ENCODE measurements around the gene NAT14.
A peak's percentile ranks its signal among the peaks of the same experiment; 100 is the strongest.

NAT14 gene

GRCh38 chr19:55486971-55487923 is 2.3 kb downstream of the NAT14 start:
- POLR2A ChIA-PET (ENCODE audit: low non-redundant PET) = interaction anchor here (1.3 kb wide), 1 partner anchor 10 kb away, joined by 4 read pairs; no protein-coding TSS in a partner anchor
- CTCF ChIA-PET = interaction anchor here (0.6 to 1.3 kb wide), 5 partner anchors 17 to 368 kb away, joined by 3 to 7 read pairs (median 4); no protein-coding TSS in a partner anchor
- H3K27ac ChIP-seq = peak overlapping the region; percentile 99
- peak; percentile 89 for DNase-seq (ENCODE audit: low spot score)
- no peak for TF ChIP-seq CTCF (conservative IDR thresholded peaks at IDR 0.05; ENCODE audit: low read depth)

GRCh38 chr19:55487924-55488687 is 3.1 kb downstream of the NAT14 start, which contains the start of gene SSC5D:
Gene SSC5D (plus strand): TSS chr19:55488436. CDS start chr19:55488590, 154 bp downstream.
- POLR2A ChIA-PET (ENCODE audit: low non-redundant PET) = no interaction called here
- CTCF ChIA-PET = interaction anchor here (0.7 to 1.3 kb wide), 5 partner anchors 16 to 369 kb away, joined by 3 to 7 read pairs (median 3); no protein-coding TSS in a partner anchor
- no peak for TF ChIP-seq CTCF (conservative IDR thresholded peaks at IDR 0.05; ENCODE audit: low read depth)
- H3K27ac ChIP-seq = peak within 1 kb of the TSS; percentile 99
- DNase-seq (ENCODE audit: low spot score) = no peak

- TF ChIP-seq CTCF (conservative IDR thresholded peaks at IDR 0.05; ENCODE audit: low read depth) = no peak
- CTCF ChIA-PET = interaction anchor here (0.6 to 1.0 kb wide), 2 partner anchors 21 to 332 kb away, joined by 3 read pairs; partner anchors contain the start of gene TNNI3
- peak overlapping the region; percentile 99 for H3K27ac ChIP-seq
Observed at GRCh38 chr19:55488986-55489710, 4.2 kb downstream of the NAT14 start.

GRCh38 chr19:55489711-55490477 is 4.9 kb downstream of the NAT14 start:
- peak overlapping the region; percentile 99 for H3K27ac ChIP-seq
- no peak for DNase-seq (ENCODE audit: low spot score)
- TF ChIP-seq CTCF (conservative IDR thresholded peaks at IDR 0.05; ENCODE audit: low read depth) = no peak
- CTCF ChIA-PET = no interaction called here
- POLR2A ChIA-PET (ENCODE audit: low non-redundant PET) = no interaction called here

More at GRCh38 chr19:55488986-55489710, 4.2 kb downstream of the NAT14 start:
- DNase-seq (ENCODE audit: low spot score) = no peak
- POLR2A ChIA-PET (ENCODE audit: low non-redundant PET) = no interaction called here

GRCh38 chr19:55490478-55491432 is 5.8 kb downstream of the NAT14 start:
- ChIA-PET POLR2A (ENCODE audit: low non-redundant PET) (interaction anchor here (0.6 kb wide), 1 partner anchor 134 kb away, joined by 3 read pairs; the partner anchor contains the start of gene ZNF784), CTCF (interaction anchor here (0.6 to 1.7 kb wide), 2 partner anchors 13 to 212 kb away, joined by 3 to 11 read pairs; no protein-coding TSS in a partner anchor)
- H3K27ac ChIP-seq = peak overlapping the region; percentile 99
- no peak for TF ChIP-seq CTCF (conservative IDR thresholded peaks at IDR 0.05; ENCODE audit: low read depth)
- DNase-seq (ENCODE audit: low spot score) = no peak

Measured in RWPE1 (cell line).